Bone marrow (tissue), 2 donors: Measurements from ENCODE around the gene NUP210L.
A peak's percentile ranks its signal among the peaks of the same experiment; 100 is the strongest.

Source experiments
- DNase-seq, 2 donors: peaks; one replicate each; lab custom pipeline; 2025; lab: John Stamatoyannopoulos, UW

Gene NUP210L

DNA sequence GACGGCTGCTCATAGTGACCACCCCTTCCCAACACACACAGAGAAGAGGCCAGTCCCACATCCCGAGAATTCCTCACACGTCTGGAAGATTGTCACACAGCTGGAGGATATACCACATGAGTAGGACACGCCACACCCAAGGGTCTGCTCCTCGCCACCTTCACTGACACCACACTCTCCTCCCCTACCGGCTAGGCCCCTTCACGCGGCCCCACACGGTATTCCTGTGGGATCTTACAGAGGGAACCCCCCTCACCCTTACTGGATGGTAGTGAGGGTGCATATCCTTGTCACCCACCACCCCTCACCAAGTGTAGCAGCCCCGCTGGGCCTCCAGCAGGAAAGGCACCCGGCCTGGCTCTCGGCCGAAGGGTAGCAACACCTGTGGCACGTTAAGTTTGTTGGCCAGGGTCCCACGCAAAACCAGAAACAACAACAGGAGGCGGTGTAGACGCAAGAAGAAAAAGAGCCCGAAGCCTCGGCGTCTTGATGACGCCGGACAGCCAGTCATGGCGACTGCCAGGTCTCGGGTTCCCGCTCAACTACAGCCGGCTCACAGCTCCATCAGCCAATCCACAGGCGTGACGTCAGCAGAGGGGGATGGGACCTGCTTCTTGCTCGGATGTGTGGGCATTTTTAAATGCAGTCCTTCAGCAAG is at the start of gene NUP210L:
TSS of gene NUP210L (minus strand) at position 540 of the 658 bp plus-strand sequence.
- no peak for DNase-seq

DNA sequence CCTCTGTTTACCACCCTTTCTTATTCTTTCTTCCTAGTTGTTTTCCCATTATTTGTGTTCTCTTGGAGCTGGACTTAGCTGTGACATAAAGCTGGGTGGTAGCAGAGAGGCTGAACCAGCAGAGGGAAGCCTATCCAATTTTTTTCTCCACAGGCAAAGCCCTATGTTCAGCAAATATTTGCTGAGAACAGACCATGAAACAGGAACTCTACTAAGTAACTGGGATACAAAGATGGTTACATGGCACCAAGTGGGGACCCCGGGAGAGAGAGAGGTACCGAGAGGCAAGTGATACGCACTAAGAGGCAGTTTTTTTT is 44.6 kb upstream of the NUP210L start:
- no peak for DNase-seq

- DNase-seq: peak in 1 of 2 donors; percentile 59
Observed at GRCh38 chr1:154198756-154199562, 44.1 kb upstream of the NUP210L start.

DNA sequence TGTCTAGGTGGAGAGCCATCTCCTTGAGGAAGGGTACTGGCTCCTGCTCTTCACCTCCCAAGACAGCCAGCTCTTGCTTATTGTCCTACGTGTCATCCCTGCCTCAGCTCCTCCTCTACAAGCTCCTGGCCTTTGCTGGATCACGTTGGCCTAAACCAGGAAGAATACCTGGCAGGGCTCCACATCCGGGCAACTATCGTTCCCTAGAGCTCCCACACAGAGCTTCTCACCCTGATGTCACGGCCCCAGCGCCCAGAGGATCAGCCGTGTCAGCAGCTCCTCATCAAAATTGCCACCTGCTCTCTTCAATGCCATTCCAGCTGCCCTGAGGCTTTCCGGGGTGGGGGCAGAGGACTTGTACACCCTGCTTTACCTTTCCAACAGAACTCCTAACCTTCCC is 38.9 kb upstream of the NUP210L start:
- no peak for DNase-seq

GRCh38 chr1:154192476-154192875 is 37.6 kb upstream of the NUP210L start:
- DNase-seq: no peak

GRCh38 chr1:154191990-154192461 is 37.2 kb upstream of the NUP210L start, which contains the start of gene TPM3:
TPM3 (minus strand) TSS chr1:154192100; CDS start chr1:154192018, 82 bp downstream.
- peak in 1 of 2 donors; percentile 32 for DNase-seq

DNA sequence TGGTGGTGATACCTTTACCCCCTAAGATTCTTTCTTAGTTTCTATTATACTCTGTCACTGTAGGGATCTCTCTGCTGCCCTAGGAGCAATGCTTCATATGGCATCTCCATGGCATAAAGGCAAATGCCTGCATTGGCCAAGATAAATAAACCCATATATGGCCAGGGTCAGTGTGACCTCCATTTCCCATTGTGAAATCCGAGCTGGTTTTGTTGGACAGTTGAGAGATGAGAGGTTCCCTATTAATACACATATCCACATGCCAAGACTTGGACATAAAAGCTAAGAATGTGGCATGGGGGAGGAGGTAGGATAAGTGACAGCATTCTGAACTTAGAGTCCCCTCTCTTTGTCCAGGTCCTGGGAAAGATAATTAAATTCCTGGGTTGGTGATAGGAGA is 35.7 kb upstream of the NUP210L start:
- no peak for DNase-seq

DNA sequence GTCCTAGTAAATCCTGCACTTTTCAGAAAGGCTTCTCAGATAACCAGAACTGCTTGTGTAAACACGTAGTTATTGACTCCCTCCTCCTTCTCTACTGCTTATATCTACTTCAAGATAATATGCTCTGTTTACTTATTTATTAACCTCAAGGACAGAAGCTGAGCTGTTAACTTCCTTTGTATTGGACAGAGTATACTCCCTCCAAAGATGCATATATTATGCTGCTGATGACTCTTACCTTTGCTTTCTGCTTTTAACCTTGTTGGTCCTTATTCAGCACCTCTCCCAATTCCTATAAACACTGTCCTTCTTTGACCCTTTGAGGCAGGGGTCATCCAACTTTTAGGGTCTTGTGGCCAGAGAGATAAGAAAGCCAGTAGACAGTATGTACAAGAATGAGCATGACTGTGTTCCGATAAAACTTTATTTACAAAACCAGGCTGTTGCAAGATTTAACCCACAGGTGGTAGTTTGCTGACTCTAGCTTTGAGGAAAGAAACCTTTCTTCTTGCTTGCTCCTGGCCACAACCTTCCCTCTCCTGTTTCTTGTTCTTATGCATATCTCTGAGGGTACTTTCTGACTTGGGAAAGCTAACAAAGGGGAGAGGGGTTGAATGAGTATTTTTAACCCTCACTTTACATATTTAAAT is 32.1 kb upstream of the NUP210L start:
- no peak for DNase-seq

GRCh38 chr1:154186177-154186576 is 31.3 kb upstream of the NUP210L start:
- peak; percentile 8 to 69 for DNase-seq

DNA sequence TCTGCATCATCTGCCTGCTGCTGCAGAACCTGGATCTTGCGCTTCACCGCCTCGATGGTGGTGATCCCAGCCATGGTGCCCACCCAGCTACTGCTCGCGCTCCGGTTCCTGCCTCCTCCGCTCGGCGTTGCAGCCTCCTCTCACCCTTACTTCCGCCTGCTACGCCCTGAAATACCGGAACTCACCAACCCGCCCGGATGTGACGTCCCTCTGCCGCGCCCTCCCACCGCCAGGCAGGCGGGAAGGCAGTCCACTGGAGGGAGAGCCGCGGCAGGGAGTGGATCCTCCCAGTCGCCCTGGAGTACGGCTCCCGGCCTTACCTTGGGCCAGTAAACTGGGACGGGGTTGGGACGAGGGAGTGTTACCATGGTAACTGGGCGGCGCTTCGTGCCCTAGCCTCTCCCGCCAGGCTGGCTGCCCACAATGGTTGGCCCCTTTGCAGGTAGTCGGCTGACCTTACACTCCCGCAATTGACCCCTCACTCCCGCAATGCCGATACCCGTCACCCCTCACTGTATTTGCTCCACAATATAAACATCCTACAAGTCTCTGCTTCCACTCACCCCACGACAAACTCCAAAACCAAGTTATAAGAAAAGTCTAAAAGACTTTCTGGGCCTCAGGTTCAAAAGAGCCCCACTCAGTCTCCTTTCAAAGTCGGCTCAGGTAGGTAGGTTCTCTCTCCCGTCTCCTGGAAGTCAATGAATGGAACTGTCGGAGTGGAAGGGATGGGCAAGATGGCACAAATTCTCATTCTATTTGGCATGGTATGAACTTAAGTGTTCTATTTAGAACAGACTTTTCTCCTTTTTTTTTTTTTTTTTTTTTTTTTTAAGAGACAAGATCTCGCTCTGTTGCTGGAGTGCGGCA is 28.4 kb upstream of the NUP210L start:
- peak; percentile 85 to 92 for DNase-seq

GRCh38 chr1:154182344-154183045 is 27.6 kb upstream of the NUP210L start:
- peak; percentile 71 to 96 for DNase-seq

GRCh38 chr1:154181944-154182343 is 27.1 kb upstream of the NUP210L start:
- DNase-seq: no peak

DNA sequence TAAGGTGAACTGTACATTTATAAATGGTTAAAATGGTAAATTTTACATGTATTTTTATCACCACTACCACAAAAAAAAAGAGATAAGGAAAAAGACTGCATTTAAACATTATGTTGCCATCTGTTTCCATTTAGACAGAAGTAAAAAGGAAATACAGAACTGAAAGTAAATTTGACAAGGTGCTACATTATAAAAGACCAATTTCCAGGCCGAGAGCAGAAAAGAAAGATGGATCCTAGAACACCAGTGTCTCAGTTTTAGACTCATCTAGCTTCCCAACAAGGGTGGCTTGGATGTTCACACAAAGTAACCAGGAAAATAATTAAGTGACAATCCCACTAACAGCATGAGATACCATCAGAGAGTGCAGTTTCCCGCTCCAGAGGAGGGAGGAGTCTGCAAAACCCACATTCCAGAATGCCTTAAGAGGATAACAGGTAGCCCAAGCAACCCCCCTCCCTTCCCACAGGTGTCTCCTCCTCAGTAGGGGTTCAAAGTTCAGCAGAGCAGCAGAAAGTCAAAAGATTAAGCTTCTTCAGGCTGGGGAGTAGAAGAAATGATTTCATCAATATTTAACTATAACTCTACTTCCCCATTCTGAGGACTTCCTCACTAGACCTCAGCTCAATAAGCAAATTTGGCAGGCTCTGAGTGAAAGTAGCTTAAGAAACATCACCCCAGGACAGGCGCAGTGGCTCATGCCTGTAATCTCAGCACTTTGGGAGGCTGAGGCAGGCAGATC is 25.2 kb upstream of the NUP210L start:
- peak in 1 of 2 donors; percentile 33 for DNase-seq

GRCh38 chr1:154178911-154179811 is 24.3 kb upstream of the NUP210L start:
- DNase-seq: no peak

DNA sequence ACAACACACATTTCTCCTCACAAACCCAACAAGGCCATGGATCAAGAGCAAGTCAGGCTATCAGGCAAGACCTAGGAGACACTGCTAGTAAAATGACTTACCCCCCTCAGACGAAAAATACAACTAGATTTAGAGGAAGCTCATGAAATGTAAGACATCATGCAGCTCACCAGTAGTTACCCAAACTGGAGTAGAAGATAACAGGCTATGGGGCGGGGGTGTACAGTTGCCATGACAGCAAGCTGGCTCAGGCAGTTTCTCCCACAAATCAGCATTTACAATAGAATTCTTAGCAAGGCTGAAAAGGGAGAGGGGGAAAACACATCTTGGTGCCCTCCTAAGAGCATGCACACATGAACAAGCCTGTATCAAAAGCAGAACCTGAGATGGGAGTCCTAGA is 23.1 kb upstream of the NUP210L start:
- DNase-seq: no peak

DNA sequence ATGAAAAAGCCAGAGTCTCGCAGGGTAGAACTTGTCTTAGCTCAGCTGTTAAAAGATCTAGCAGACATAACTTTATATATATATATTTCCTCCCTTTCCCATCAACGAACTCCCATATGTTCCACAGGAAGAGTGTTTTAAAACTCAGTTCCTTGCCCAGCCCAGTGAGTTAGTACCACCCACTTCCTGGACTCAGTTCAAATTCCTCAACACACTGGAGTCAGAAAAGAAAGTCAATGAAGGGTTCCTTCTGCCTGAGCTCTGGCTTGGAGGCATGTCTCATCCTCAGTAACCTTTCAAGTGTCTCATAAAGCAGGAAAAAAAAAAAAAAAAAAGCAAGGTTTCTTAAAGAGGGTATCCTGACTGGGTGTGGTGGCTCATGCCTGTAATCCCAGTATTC is 21.5 kb upstream of the NUP210L start:
- DNase-seq: peak in 1 of 2 donors; percentile 50

DNA sequence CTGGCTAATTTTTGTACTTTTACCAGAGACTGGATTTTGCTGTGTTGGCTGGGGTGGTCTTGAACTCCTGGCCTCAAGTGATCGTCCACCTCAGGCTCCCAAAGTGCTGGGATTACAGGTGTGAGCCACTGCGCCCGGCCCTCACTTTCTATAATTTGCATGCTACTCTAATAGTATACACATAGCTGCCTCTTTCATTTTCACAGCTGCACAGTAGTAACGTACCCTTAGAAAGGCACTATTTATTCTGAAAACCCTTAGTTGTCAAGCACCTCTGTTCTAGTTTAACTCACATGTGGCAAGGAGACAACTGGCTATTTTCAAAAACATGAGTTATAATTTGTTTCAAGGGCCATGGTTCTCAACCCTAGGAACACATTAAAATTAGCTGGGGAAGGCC is 19.8 kb upstream of the NUP210L start:
- no peak for DNase-seq

DNA sequence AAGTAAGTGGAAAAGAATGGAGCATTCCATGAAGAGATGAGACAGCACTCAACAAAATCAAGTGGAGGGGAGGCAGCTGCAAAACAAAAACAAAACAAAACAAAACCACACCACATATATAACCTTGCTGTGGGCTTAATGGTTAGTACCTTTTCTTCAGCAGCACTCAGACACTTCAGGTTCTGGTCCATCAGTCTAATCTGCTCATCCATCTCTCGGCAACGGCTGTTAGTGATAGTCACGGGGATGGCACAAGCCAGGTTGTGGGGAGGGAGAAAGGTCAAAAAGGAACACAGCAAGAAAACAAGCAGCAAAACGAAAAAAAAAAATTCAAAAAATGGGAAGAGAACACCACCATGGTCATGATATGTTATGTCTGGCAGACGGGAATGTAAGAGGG is 17.0 kb upstream of the NUP210L start:
- DNase-seq: no peak

DNA sequence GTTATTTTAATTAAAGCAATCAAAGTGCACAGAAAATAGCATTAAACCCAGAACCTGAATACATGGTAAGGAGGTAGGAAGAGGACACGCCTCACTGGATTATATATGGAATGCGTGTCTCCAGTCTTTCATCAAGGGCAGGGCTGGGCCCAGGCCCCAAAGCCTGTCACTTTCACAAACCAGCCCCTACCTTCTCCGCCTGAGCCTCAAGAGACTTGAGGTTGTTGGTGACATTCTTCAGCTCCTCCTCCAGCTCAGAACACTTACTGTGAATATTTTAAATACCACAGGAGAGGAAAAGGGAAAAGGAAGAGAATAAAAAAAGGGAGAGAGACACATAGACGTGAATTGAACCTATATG is 16.3 kb upstream of the NUP210L start:
- DNase-seq: no peak
